ENCODE results near the gene CHMP4B. TPM values are rescaled to one million over a fixed set of nuclear protein-coding genes. Genes with fewer than 3 reads are reported as not detected.

The CHMP4B gene
- total RNA-seq, 1 donor from 2014 or later: 42.8 TPM

DNA sequence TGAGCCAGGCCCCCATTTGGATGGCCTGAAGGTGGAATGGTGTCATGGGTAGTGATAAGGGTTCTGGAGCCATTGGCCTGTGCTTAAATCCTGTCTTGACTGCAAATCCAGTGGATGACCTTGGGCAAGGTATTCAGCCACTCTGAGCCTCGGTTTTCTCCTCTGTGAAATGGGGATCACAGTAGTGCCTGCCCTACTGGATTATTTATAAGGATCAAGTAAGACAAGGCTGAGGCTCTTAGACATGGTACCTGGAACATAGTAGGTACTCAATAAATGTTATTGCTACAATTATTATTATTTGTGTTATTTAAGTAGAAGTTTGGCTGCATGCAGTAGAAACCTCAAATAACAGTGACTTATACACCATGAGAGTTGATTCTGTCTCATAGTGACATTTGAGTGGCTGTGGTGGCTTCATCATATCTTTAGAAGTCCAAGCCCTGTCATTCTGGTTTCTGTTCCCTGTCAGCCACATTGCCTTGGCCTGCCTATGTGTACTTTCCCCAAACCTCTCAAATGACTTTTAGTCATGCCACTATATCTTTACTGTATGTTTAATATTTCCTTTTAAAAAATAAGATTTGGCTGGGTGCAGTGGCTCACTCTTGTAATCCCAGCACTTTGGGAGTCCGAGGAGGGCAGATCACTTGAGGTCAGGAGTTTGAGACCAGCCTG is 37.6 kb upstream of the CHMP4B start:
- Histone ChIP-seq H3K36me3 (peaks cover 5 to 7% of the 10 kb centered on the region in 2 donors), H3K4me3 (no peak overlapping the region), H3K27me3 (no peaks in the 10 kb centered on the region), H3K27ac (no peak overlapping the region), H3K9me3 (no peaks in the 10 kb centered on the region), H3K4me1 (no peaks in the 10 kb centered on the region)
- TF ChIP-seq, protein P1, sequence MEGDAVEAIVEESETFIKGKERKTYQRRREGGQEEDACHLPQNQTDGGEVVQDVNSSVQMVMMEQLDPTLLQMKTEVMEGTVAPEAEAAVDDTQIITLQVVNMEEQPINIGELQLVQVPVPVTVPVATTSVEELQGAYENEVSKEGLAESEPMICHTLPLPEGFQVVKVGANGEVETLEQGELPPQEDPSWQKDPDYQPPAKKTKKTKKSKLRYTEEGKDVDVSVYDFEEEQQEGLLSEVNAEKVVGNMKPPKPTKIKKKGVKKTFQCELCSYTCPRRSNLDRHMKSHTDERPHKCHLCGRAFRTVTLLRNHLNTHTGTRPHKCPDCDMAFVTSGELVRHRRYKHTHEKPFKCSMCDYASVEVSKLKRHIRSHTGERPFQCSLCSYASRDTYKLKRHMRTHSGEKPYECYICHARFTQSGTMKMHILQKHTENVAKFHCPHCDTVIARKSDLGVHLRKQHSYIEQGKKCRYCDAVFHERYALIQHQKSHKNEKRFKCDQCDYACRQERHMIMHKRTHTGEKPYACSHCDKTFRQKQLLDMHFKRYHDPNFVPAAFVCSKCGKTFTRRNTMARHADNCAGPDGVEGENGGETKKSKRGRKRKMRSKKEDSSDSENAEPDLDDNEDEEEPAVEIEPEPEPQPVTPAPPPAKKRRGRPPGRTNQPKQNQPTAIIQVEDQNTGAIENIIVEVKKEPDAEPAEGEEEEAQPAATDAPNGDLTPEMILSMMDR (IDR thresholded peaks at IDR 0.05): no peak
- no peak for DNase-seq (ENCODE audit: low spot score in 2 of 2)
- intact Hi-C loops (cut with DNase I): no loop called here

DNA sequence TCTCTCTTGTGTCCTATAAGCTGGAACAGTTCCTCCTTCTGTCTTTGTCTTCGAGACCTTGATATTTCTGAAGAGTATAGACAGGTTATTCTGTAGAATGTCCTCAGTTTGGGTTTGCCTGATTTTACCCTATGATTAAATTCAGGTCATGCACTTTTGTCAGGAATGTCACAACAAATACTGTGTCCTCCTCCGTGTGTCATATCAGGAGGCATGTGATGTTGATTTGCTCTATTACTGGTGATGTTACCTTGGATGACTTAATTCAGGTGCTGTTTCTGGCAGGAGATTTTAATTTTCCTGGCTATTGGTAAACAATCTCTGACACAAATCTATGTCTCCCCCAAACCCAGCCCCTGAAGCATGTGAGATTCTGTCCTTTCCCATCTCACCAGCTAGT is 33.3 kb upstream of the CHMP4B start:
- H3K27me3 ChIP-seq: no peaks in the 10 kb centered on the region
- TF ChIP-seq, protein P1 (IDR thresholded peaks at IDR 0.05): no peak
- H3K27ac ChIP-seq: no peak overlapping the region
- H3K4me1 ChIP-seq: no peaks in the 10 kb centered on the region
- no peak overlapping the region for H3K4me3 ChIP-seq
- peaks cover 0 to 5% of the 10 kb centered on the region in 2 donors for H3K36me3 ChIP-seq
- no peaks in the 10 kb centered on the region for H3K9me3 ChIP-seq
- intact Hi-C loops (cut with DNase I): no loop called here
- DNase-seq (ENCODE audit: low spot score in 2 of 2): no peak

DNA sequence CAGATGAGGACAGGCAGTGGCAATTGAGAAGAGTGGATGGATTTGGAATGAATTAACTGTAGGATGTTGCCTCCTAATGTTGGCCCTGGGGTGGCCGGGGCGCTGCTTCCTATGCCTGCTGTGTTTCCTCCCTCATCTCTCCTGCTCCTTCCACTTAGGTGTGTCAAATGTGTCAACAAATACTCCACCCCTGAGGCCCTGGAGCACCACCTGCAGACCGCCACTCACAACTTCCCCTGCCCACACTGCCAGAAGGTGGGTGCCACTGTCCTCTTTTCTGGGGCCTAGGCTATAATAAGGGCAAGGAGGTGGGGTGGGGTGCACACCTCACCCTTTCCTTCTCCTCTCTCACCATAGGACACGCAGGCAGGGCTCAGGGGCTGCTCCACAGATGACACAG is 30.0 kb upstream of the CHMP4B start:
- Histone ChIP-seq H3K27me3 (no peaks in the 10 kb centered on the region), H3K27ac (no peak overlapping the region), H3K9me3 (no peaks in the 10 kb centered on the region), H3K36me3 (peaks cover 0 to 5% of the 10 kb centered on the region in 2 donors), H3K4me1 (no peaks in the 10 kb centered on the region), H3K4me3 (no peak overlapping the region)
- intact Hi-C loops (cut with DNase I): no loop called here
- TF ChIP-seq, protein P1 (IDR thresholded peaks at IDR 0.05): no peak
- no peak for DNase-seq (ENCODE audit: low spot score in 2 of 2)

DNA sequence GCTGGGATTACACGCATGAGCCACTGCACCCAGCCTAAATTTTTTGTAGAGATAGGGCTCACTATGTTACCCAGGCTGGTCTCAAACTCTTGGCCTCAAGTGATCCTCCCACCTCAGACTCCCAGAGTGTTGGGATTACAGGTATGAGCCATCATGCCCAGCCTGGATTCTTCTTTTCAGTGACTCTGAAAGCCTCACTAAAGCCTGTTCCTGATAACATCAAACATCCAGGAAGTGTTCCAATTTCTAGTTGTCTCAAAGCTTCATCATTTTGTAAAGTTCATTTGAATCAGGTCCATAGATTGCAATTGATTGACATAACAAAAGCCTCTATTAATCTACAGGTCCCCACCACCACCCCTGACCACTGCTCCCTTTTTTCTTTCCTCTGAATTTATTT is 29.2 kb upstream of the CHMP4B start:
- intact Hi-C loops (cut with DNase I): no loop called here
- Histone ChIP-seq H3K4me3 (no peak overlapping the region), H3K9me3 (no peaks in the 10 kb centered on the region), H3K27ac (no peak overlapping the region), H3K27me3 (no peaks in the 10 kb centered on the region), H3K4me1 (no peaks in the 10 kb centered on the region), H3K36me3 (peaks cover 0 to 5% of the 10 kb centered on the region in 2 donors)
- TF ChIP-seq, protein P1 (IDR thresholded peaks at IDR 0.05): no peak
- DNase-seq (ENCODE audit: low spot score in 2 of 2): no peak

DNA sequence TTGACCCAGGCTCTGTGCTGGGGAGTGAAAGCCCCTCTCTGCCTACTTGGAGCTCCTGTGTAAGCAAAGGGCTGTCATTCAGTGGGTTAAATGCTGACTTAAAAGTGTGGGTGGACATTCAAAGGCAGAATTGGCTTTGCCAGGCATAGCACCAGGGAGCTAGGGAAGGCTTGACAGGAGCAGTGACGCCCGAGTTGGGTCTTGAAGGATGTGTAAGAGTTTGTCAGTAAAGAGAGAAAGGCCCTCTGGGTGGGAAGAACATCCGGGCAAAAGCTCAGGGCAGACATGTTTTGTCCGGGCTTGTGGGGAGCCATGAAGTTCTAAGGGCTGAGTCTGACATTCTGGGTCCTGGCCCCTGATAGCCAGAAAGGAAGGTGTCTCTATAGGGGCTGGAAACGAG is 27.9 kb upstream of the CHMP4B start:
- intact Hi-C loops (cut with DNase I): no loop called here
- TF ChIP-seq, protein P1 (IDR thresholded peaks at IDR 0.05): no peak
- Histone ChIP-seq H3K4me1 (no peaks in the 10 kb centered on the region), H3K27me3 (no peaks in the 10 kb centered on the region), H3K36me3 (peaks cover 0 to 5% of the 10 kb centered on the region in 2 donors), H3K4me3 (no peak overlapping the region), H3K27ac (no peak overlapping the region), H3K9me3 (no peaks in the 10 kb centered on the region)
- DNase-seq (ENCODE audit: low spot score in 2 of 2): no peak

DNA sequence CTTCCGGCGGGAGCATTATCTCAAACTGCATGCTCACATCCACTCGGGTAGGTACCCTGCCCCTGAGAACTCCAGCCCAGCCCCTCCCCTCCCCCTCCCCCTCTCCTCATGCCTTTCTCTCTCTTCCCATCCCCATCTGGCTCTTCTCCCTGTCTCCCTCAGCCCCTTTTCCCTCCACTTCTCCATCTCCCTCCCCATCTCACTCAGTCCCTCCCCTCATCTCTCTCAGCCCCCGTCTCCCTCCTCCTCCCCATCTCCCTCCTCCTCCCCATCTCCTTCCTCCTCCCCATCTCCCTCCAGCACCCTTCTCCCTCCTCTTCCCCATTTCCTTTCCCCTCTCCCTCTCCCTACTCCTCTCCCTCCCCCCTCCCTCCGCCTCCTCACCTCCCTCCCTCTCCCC is 27.3 kb upstream of the CHMP4B start:
- TF ChIP-seq, protein P1 (IDR thresholded peaks at IDR 0.05): no peak
- Histone ChIP-seq H3K27me3 (no peaks in the 10 kb centered on the region), H3K4me3 (no peak overlapping the region), H3K36me3 (peaks cover 0 to 10% of the 10 kb centered on the region in 2 donors), H3K27ac (no peak overlapping the region), H3K9me3 (no peaks in the 10 kb centered on the region), H3K4me1 (no peaks in the 10 kb centered on the region)
- intact Hi-C loops (cut with DNase I): no loop called here
- no peak for DNase-seq (ENCODE audit: low spot score in 2 of 2)

Data from ascending aorta (tissue), 2 donors.